SK-N-MC (cell line): ENCODE measurements around the gene SORBS1.

ENCODE experiments used
- DNase-seq: peaks from one replicate; pipeline ENCODE4 v3.0.0-alpha.2; 2011; ENCODE audit warnings: low read depth, low spot score
- H3K27ac ChIP-seq: fragments of 200-600 bp; sonication (generic); 2 replicates; pipeline ENCODE4 v1.5.1; 2016; ENCODE audit warnings: mixed run types
- H3K36me3 ChIP-seq: fragments of 200-600 bp; sonication (generic); 2 replicates; pipeline ENCODE4 v1.6.1; 2017; ENCODE audit warnings: antibody characterized with exemption, low read length, mixed read lengths; ENCODE audit not compliant: insufficient read depth
- H3K4me3 ChIP-seq: fragments of 200-600 bp; sonication (generic); 2 replicates; pipeline ENCODE4 v1.5.1; 2016
- H3K9ac ChIP-seq: fragments of 200-600 bp; sonication (generic); 2 replicates; pipeline ENCODE4 v1.8.0; 2017; ENCODE audit warnings: mixed run types, mixed read lengths; ENCODE audit not compliant: insufficient read length
- H3K9me3 ChIP-seq: fragments of 200-600 bp; sonication (generic); 2 replicates; pipeline ENCODE4 v1.6.1; 2017; ENCODE audit warnings: low read depth, mild to moderate bottlenecking, antibody characterized with exemption, low read length, moderate library complexity, mixed read lengths
- EZH2 ChIP-seq: fragments of 200-600 bp; sonication (generic); IDR thresholded peaks from one replicate; pipeline ENCODE4 v1.6.1; 2017; ENCODE audit warnings: antibody characterized with exemption
- FOXP2 ChIP-seq: optimal IDR thresholded peaks from 2 replicates; pipeline ENCODE3; 2011; ENCODE audit warnings: mild to moderate bottlenecking, moderate library complexity; ENCODE audit not compliant: insufficient read depth; ENCODE audit errors: extremely low read length, control extremely low read depth
- POLR2AphosphoS5 ChIP-seq: IDR thresholded peaks from 2 replicates; pipeline ENCODE4 v1.6.1; 2012; ENCODE audit warnings: mild to moderate bottlenecking, low read depth, low read length, borderline replicate concordance

The SORBS1 gene

GRCh38 chr10:95597788-95598187 lies 36.6 kb upstream of the SORBS1 start:
- Histone ChIP-seq H3K36me3 (no peaks in the 10 kb centered on the region), H3K9ac (no peak overlapping the region), H3K9me3 (no peaks in the 10 kb centered on the region), H3K4me3 (no peak overlapping the region), H3K27ac (no peak overlapping the region)
- TF ChIP-seq FOXP2 (no peak), EZH2 (no peak), POLR2AphosphoS5 (no peak)
- DNase-seq = no peak

- DNase-seq = no peak
These were observed 26.9 kb upstream of the SORBS1 start for GRCh38 chr10:95588025-95588424.

DNA sequence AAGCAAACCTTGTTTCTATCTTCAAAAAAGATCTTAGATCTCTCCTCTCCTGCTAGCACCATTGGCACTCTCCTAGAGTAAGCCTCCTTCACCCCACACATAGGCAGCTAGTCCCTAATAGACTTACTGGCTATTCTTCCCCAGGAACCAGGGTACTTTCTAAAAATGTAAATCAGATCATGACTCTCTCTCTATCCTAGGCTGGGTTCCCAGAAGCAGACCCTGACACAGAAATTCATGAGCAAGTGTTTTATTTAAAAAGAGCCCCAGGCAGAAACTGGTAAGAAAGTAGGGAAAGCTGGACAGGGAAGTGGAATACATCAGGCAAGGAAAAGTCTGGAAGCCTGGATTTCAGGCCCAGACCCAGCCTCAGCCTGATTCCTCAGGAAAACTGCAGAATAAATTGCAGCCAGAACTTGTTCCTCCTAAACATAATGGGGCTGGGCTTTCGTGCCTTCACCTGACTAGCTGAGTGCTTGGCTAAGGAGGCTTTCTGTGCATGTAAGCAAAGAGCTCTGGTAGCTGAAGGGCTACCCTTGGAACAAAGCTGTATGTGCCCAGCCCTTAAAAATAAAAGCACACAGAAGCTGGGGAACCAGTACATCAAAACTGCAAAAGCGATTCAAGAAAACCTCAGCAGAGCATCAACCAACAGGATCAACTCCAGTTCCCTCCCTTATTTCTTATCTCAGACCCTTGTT lies 18.8 kb upstream of the SORBS1 start:
- H3K27ac ChIP-seq = no peak overlapping the region
- H3K9me3 ChIP-seq = no peaks in the 10 kb centered on the region
- TF ChIP-seq EZH2 (no peak), FOXP2 (no peak), POLR2AphosphoS5 (no peak)
- H3K36me3 ChIP-seq = no peaks in the 10 kb centered on the region
- no peak overlapping the region for H3K9ac ChIP-seq
- H3K4me3 ChIP-seq = no peak overlapping the region
- DNase-seq = no peak

More at GRCh38 chr10:95588025-95588424, 26.9 kb upstream of the SORBS1 start:
- no peak overlapping the region for H3K9ac ChIP-seq
- no peaks in the 10 kb centered on the region for H3K36me3 ChIP-seq
- TF ChIP-seq POLR2AphosphoS5 (no peak), EZH2 (no peak), FOXP2 (no peak)
- no peak overlapping the region for H3K4me3 ChIP-seq
- H3K27ac ChIP-seq = no peak overlapping the region
- no peaks in the 10 kb centered on the region for H3K9me3 ChIP-seq

DNA sequence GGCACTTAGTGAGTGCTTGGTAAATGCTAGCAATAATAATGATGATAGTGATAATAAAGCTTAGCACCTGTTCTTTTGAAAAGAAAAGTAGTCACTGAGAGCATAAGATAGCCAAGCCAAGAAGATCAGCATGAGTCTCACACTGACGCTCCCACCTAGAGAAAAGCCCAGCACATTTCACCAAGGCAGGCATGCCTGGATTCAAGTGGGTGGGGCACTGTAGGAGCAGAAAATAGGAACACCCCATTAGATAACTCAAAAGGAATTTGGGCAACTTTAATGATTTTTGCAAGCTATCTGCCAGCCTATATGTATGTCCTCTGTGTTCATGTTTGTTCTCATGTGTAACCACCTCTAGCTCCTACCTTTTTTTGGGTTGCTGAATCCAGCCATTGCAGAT lies 18.1 kb upstream of the SORBS1 start:
- H3K36me3 ChIP-seq = no peaks in the 10 kb centered on the region
- no peak overlapping the region for H3K27ac ChIP-seq
- H3K4me3 ChIP-seq = no peak overlapping the region
- no peak for TF ChIP-seq EZH2
- no peak for TF ChIP-seq FOXP2
- no peak for TF ChIP-seq POLR2AphosphoS5
- no peaks in the 10 kb centered on the region for H3K9me3 ChIP-seq
- no peak for DNase-seq
- H3K9ac ChIP-seq = no peak overlapping the region

DNA sequence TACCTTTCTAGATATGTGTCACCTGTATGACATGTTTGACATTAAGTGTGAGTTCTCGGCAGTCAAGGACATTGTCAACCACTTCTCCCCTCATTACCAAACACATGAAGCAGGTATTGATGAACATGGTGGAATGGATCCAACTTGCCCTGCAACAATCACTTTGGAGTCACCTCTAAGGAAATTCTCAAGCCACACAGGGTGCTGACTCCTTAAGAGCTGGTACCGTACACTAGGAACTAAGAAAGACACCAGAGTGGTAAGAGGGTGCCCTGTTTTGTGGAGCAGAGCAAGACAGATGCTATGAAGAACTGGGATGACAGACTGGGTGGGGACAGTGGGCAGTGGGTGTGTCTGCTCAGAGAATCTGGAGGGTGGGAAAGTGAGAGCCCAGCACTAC lies 17.4 kb upstream of the SORBS1 start:
- Histone ChIP-seq H3K27ac (no peak overlapping the region), H3K9ac (no peak overlapping the region), H3K36me3 (no peaks in the 10 kb centered on the region), H3K9me3 (no peaks in the 10 kb centered on the region), H3K4me3 (no peak overlapping the region)
- TF ChIP-seq EZH2 (no peak), POLR2AphosphoS5 (no peak), FOXP2 (no peak)
- DNase-seq = no peak

GRCh38 chr10:95574649-95575365 lies 13.6 kb upstream of the SORBS1 start:
- Histone ChIP-seq H3K27ac (no peak overlapping the region), H3K4me3 (no peak overlapping the region), H3K36me3 (no peaks in the 10 kb centered on the region), H3K9ac (no peak overlapping the region), H3K9me3 (no peaks in the 10 kb centered on the region)
- DNase-seq = no peak
- TF ChIP-seq EZH2 = no peak
- TF ChIP-seq FOXP2 = no peak

DNA sequence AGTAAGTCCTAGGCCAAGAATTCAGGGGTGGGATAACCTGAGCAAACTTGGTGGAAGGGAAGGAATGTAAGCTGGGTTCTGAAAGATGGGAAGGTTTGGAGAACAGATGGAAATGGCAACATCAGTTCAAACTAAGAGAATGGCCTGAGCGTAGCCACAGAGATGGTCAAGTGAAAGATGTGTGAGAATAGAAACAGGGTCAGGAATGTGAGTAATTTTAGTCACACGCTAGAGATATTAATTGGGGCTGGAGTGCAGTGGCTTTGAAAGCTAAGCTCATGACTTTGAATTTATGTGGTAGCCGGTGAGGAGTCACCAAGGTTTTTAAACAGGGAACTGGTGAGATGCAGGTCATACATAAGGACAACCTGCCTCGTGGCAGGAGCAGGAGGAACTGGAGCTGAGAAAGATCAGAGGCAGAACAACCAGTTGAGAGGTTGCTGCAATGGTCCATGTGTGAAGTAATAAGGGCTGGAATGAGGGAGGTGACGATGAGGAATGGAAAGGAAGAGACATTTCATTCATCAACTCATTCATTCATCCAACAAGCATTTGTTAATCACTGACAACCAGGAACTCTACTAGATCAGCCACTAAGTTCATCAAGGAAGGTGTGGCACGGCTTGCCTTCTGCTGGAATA lies 12.9 kb upstream of the SORBS1 start:
- H3K27ac ChIP-seq = no peak overlapping the region
- no peaks in the 10 kb centered on the region for H3K36me3 ChIP-seq
- no peaks in the 10 kb centered on the region for H3K9me3 ChIP-seq
- H3K4me3 ChIP-seq = no peak overlapping the region
- DNase-seq = no peak
- no peak overlapping the region for H3K9ac ChIP-seq
- TF ChIP-seq POLR2AphosphoS5 (no peak), EZH2 (no peak), FOXP2 (no peak)

GRCh38 chr10:95573527-95573926 lies 12.4 kb upstream of the SORBS1 start:
- no peak for DNase-seq
- Histone ChIP-seq H3K27ac (no peak overlapping the region), H3K36me3 (no peaks in the 10 kb centered on the region), H3K4me3 (no peak overlapping the region), H3K9me3 (no peaks in the 10 kb centered on the region), H3K9ac (no peak overlapping the region)
- TF ChIP-seq FOXP2 (no peak), EZH2 (no peak), POLR2AphosphoS5 (no peak)
